ENCODE results near the gene KRTAP10-1.

GRCh38 chr21:44539991-44540666 lies at the start of gene KRTAP10-1:
- TF ChIP-seq GATA3 (IDR thresholded peaks at IDR 0.05; ENCODE audit: low read depth, low read length) (no peak), GATA2 (IDR thresholded peaks at IDR 0.05; ENCODE audit: low read depth, low read length) (no peak)
